Naive B cell (primary cell): ENCODE measurements around the gene LOXL3. TPM values are rescaled to one million over a fixed set of nuclear protein-coding genes. Genes with fewer than 3 reads are reported as not detected.

Experiments used
- ATAC-seq, 2 donors: fragments of 150-1000 bp; cut with Tn5 transposase; 2 replicates each; pipeline ENCODE4 v1.10.0; 2021; ENCODE audit warnings: low read depth in 2 of 2, mild to moderate bottlenecking in 2 of 2, moderate library complexity in 2 of 2
- DNase-seq: peaks from one replicate; pipeline ENCODE4 v3.0.0; 2022
- H3K27ac Mint-ChIP-seq, 6 donors: one replicate each; pipeline ENCODE4 v1.8.0; 2020 to 2022; ENCODE audit warnings: mild to moderate bottlenecking in 6 of 6, mixed read lengths in 6 of 6, moderate library complexity in 5 of 6, inconsistent platforms in 2 of 6
- H3K27me3 Mint-ChIP-seq, 3 donors: one replicate each; pipeline ENCODE4 v1.8.0; 2021 to 2022; ENCODE audit warnings: mixed read lengths in 3 of 3, mild to moderate bottlenecking in 1 of 3
- H3K36me3 Mint-ChIP-seq, 2 donors: one replicate each; pipeline ENCODE4 v1.8.0; 2020 to 2022; ENCODE audit warnings: mixed read lengths in 2 of 2, inconsistent platforms in 1 of 2, mild to moderate bottlenecking in 1 of 2
- H3K4me1 Mint-ChIP-seq, 3 donors: one replicate each; pipeline ENCODE4 v1.8.0; 2020 to 2022; ENCODE audit warnings: mixed read lengths in 3 of 3, inconsistent platforms in 1 of 3, mild to moderate bottlenecking in 1 of 3, moderate library complexity in 1 of 3
- H3K4me3 Mint-ChIP-seq, 8 donors: one replicate each; pipeline ENCODE4 v1.8.0; 2020 to 2022; ENCODE audit warnings: mild to moderate bottlenecking in 8 of 8, mixed read lengths in 8 of 8, moderate library complexity in 8 of 8, inconsistent platforms in 2 of 8
- H3K9me3 Mint-ChIP-seq, 7 donors: one replicate each; pipeline ENCODE4 v1.8.0; 2020 to 2022; ENCODE audit warnings: mixed read lengths in 7 of 7, mild to moderate bottlenecking in 5 of 7, inconsistent platforms in 2 of 7, moderate library complexity in 1 of 7
- polyA plus RNA-seq, 6 donors: library from polyadenylated mRNA; unstranded; fragments of 300-500 nt; fragmentation: Illumina TruSeq; gene quantifications; one replicate each; pipeline ENCODE4 v1.2.3, GENCODE V29; 2021; ENCODE audit warnings: low read depth in 6 of 6

LOXL3 gene
- polyA plus RNA-seq, 6 donors from 2014 or later = 0.25 to 0.29 TPM; not detected in 4

DNA sequence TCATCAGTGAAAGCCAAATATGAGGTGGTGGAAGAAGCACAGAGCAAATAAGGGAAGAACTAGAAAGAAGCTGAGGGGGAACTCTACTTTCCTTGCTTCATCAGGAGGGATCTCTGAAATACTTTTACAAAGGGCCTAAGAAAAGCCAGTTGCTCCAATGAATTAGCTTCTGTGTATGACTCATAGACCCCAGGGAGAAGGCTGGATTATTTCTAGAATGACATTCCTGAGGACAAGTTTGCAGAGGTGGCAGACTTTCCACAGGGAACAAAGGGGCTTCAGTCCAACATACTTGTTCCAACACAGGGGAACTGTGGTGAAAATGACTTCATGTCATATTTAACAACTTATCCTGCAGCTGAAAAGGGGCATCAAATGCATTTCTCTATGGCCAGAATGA is 29.8 kb upstream of the LOXL3 start:
- ATAC-seq (no peak), DNase-seq (no peak)
- no peaks in the 10 kb centered on the region for H3K9me3 Mint-ChIP-seq
- H3K4me3 Mint-ChIP-seq = no peak overlapping the region
- no peaks in the 10 kb centered on the region for H3K36me3 Mint-ChIP-seq
- peaks cover 4 to 15% (median 5%) of the 10 kb centered on the region in 3 donors for H3K4me1 Mint-ChIP-seq
- H3K27ac Mint-ChIP-seq = no peak overlapping the region
- peaks cover 0 to 13% (median 11%) of the 10 kb centered on the region in 3 donors for H3K27me3 Mint-ChIP-seq

DNA sequence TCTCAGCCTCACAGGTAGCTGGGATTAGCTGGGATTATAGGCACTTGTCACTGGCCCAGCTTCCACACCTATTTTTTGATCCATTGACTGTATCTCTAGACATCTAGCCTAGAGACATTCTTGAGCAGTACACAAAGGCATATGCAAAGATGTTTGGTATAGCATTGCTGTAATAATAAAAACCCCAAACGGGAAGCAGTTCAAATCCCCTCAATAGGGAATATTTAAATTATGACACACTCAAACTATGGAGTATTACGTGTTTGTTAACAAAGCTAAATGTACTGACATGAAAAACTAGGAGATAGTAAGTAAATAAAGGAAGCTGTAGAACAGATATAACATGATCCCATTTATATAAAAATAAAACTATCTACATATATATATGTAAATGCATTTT is 28.4 kb upstream of the LOXL3 start:
- no peak for DNase-seq
- Mint-ChIP-seq H3K27me3 (peaks cover 0 to 13% (median 11%) of the 10 kb centered on the region in 3 donors), H3K27ac (no peak overlapping the region), H3K4me3 (no peak overlapping the region), H3K4me1 (peaks cover 6 to 16% (median 7%) of the 10 kb centered on the region in 3 donors), H3K9me3 (no peaks in the 10 kb centered on the region), H3K36me3 (no peaks in the 10 kb centered on the region)
- no peak for ATAC-seq

DNA sequence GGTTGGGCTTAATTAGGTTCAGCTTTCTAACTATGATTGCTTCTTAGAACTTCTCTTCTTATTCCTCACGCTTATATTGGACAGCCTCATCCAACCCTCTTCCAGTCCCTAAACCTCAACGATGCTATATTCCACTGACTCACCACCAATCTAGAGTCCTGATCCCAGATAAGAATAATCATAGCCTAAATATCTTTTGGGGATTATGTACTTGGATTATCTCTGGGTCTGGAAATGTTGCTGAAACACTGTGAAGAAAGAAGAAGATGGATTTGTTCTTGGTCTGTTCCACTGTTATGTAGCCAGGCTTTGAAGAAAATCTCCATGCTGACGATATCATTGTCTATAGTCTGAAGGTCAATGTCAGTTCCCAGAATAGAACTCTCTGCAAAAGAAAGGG is 27.7 kb upstream of the LOXL3 start:
- no peak overlapping the region for H3K4me3 Mint-ChIP-seq
- no peaks in the 10 kb centered on the region for H3K36me3 Mint-ChIP-seq
- H3K27ac Mint-ChIP-seq = no peak overlapping the region
- H3K4me1 Mint-ChIP-seq = peaks cover 7 to 24% (median 14%) of the 10 kb centered on the region in 3 donors
- ATAC-seq = no peak
- peaks cover 0 to 13% (median 11%) of the 10 kb centered on the region in 3 donors for H3K27me3 Mint-ChIP-seq
- DNase-seq = no peak
- no peaks in the 10 kb centered on the region for H3K9me3 Mint-ChIP-seq

DNA sequence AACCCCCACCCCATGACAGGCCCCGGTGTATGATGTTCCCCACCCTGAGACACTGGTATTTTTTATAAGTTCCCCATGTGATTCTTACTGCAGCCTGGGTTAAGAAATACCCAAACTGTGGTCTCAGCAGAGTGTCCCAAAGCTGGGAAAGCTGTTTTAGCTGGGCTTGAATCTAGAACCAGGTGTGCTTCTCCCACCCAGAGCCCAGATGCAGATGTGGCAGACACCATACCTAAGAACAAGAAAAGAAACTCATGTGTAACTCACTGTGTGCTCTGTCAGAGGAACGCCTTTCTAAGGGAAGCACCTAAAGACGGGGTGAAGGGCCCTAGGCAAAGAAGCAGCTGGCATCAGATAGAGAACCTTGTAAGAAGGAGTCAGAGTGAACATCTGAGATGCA is 24.7 kb upstream of the LOXL3 start:
- H3K36me3 Mint-ChIP-seq = no peaks in the 10 kb centered on the region
- no peak for ATAC-seq
- H3K4me3 Mint-ChIP-seq = no peak overlapping the region
- H3K9me3 Mint-ChIP-seq = peaks cover 0 to 2% (median 0%) of the 10 kb centered on the region in 7 donors
- H3K27me3 Mint-ChIP-seq = peaks cover 0 to 13% (median 11%) of the 10 kb centered on the region in 3 donors
- no peak for DNase-seq
- H3K4me1 Mint-ChIP-seq = peaks cover 20 to 36% (median 31%) of the 10 kb centered on the region in 3 donors
- H3K27ac Mint-ChIP-seq = peak overlapping the region in 1 of 6 donors; percentile 57

DNA sequence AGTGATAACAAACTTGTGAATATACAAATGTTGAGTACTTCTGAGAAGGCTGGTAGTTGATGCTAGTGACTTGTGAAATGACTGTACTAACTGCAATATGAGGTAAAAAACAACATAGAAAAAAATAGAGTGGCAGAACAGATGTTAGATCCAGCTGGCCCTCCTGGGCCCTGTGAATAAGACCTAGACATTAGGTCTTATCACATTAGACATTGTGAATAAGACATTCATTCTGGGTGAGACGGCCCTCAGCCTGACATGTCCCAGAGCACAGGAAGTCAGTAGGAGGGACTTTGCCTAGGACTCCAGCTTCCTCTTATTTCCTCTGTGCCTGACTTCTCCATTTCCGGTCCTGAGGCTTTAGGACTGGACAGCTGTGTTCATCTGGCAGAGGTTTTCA is 23.7 kb upstream of the LOXL3 start:
- ATAC-seq (no peak), DNase-seq (no peak)
- Mint-ChIP-seq H3K27ac (peak overlapping the region in 2 of 6 donors; percentile 33 to 44), H3K27me3 (peaks cover 0 to 13% (median 11%) of the 10 kb centered on the region in 3 donors), H3K36me3 (no peaks in the 10 kb centered on the region), H3K4me3 (no peak overlapping the region), H3K9me3 (peaks cover 0 to 2% (median 0%) of the 10 kb centered on the region in 7 donors), H3K4me1 (peaks cover 20 to 38% (median 31%) of the 10 kb centered on the region in 3 donors)

DNA sequence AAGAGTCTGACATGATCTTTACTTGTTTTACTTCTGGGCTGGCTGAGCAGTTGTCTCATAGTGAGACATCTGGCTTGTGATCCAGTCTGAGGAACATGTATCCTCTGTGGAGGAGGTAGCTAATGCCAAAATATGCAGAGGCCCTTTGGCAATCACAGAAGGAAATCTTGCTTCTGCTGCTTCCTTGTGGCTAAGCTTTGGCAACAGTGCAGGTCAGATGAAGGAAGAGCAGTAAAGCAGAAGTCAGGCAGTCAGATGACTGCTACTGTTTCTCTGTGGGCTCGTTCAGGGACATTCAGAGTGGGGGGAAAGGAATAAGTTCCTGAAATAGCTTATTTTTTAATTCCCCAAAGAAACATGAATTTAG is 23.1 kb upstream of the LOXL3 start:
- H3K27ac Mint-ChIP-seq = peak overlapping the region in 2 of 6 donors; percentile 15 to 33
- H3K36me3 Mint-ChIP-seq = no peaks in the 10 kb centered on the region
- H3K4me3 Mint-ChIP-seq = peak overlapping the region in 1 of 8 donors; percentile 30
- DNase-seq (no peak), ATAC-seq (peak in 1 of 2 donors; percentile 48)
- H3K4me1 Mint-ChIP-seq = peaks cover 20 to 38% (median 31%) of the 10 kb centered on the region in 3 donors
- peaks cover 0 to 2% (median 0%) of the 10 kb centered on the region in 7 donors for H3K9me3 Mint-ChIP-seq
- H3K27me3 Mint-ChIP-seq = peaks cover 0 to 13% (median 11%) of the 10 kb centered on the region in 3 donors

DNA sequence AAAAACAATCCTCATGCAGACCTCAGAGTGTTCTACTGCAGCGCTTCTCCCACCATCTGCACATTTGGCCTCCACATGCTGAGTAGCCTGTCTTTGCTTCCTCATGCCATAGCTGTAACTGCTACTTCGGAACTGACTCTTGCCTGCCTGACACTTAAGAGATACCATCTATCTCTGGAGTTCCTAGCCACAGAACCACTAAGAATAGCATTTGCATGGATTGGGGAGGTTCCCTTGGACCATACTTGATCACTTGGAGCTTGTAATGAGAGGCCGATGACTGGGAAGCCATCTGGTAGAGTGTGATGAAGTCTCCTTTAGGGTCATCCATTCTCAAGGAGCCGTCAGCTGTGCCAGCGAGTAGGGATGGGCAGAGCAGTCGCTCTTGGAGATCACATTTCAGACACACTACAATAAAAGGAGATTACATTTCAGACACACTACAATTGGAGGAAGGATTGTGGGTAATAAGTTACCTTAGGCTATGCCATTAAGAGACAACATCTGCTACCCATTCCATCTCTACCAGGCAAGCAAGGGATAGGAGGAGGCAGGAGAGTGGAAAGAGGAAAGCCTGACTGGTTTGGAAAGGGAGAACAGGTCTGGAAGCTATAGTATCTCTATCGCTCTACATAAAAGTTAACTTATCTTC is 22.6 kb upstream of the LOXL3 start:
- Mint-ChIP-seq H3K9me3 (peaks cover 0 to 2% (median 0%) of the 10 kb centered on the region in 7 donors), H3K4me3 (peak overlapping the region in 1 of 8 donors; percentile 30), H3K27me3 (peaks cover 0 to 12% (median 10%) of the 10 kb centered on the region in 3 donors), H3K36me3 (no peaks in the 10 kb centered on the region), H3K4me1 (peaks cover 20 to 38% (median 31%) of the 10 kb centered on the region in 3 donors), H3K27ac (peak overlapping the region in 2 of 6 donors; percentile 15 to 33)
- DNase-seq (no peak), ATAC-seq (no peak)

DNA sequence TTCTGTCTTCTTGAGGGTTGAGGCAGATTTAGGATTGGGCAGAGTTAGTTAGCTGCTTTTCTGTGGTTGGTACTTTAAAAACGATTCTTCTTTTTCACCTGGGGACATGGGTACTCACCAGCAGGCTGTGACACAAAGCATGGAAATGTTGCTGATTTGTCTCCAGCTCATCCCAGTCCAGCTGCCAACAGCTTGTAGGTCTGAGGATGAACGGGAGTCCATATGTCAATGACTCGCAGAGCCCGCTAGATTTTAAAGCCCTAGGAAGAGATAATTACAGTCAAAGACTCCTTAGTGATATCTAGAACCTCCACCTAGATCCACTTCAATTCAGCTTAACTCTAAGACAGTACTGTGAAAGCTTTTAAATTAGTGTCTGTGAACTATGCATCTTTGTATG is 21.6 kb upstream of the LOXL3 start:
- Mint-ChIP-seq H3K4me3 (no peak overlapping the region), H3K27ac (no peak overlapping the region), H3K27me3 (peaks cover 0 to 6% (median 5%) of the 10 kb centered on the region in 3 donors), H3K4me1 (peaks cover 20 to 38% (median 31%) of the 10 kb centered on the region in 3 donors), H3K9me3 (peaks cover 0 to 2% (median 0%) of the 10 kb centered on the region in 7 donors), H3K36me3 (no peaks in the 10 kb centered on the region)
- DNase-seq (no peak), ATAC-seq (no peak)

DNA sequence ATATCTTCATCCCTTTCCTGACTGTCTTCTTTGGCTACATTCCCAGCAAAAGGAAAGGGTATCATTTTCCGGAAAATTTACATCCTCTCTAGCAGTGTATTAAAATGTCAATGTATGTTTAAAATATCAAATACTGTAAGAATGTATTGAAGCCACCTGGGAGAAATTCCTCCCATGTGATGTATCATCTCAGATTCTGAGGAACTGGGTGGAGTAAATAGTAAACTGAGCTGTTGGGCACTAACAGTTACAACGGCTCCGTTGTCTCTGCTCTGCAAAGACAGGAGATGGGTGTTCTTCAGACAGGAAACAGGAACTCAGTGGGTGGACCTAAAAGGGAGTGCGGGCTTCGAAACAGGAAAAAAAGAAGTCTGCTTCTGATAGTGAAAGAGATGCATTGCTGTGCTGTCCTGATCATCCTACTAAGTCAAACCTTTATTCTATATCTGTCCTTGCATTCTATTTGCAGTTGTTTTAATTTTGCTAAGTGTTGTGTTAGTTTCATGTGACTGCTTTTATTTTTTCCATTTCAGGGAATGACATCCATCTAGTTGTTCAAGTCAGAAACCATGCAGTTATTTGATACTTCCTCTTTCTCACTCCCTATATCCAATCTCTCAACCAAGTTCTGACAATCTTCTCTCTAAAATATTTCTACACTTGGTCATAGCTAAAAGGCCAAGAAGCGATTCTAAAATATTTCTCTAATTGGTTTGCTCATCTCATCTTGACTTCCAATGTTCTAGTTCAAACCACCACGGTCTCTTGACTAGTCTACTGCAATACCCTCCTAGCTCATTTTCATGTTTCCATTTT is 20.2 kb upstream of the LOXL3 start:
- H3K27ac Mint-ChIP-seq = peak overlapping the region; percentile 2 to 88 (median 36)
- peak; percentile 68 to 71 for ATAC-seq
- H3K27me3 Mint-ChIP-seq = no peaks in the 10 kb centered on the region
- peaks cover 0 to 2% (median 0%) of the 10 kb centered on the region in 7 donors for H3K9me3 Mint-ChIP-seq
- DNase-seq = peak; percentile 41
- peaks cover 26 to 42% (median 31%) of the 10 kb centered on the region in 3 donors for H3K4me1 Mint-ChIP-seq
- H3K4me3 Mint-ChIP-seq = peak overlapping the region; percentile 63 to 89 (median 78)
- H3K36me3 Mint-ChIP-seq = no peaks in the 10 kb centered on the region

DNA sequence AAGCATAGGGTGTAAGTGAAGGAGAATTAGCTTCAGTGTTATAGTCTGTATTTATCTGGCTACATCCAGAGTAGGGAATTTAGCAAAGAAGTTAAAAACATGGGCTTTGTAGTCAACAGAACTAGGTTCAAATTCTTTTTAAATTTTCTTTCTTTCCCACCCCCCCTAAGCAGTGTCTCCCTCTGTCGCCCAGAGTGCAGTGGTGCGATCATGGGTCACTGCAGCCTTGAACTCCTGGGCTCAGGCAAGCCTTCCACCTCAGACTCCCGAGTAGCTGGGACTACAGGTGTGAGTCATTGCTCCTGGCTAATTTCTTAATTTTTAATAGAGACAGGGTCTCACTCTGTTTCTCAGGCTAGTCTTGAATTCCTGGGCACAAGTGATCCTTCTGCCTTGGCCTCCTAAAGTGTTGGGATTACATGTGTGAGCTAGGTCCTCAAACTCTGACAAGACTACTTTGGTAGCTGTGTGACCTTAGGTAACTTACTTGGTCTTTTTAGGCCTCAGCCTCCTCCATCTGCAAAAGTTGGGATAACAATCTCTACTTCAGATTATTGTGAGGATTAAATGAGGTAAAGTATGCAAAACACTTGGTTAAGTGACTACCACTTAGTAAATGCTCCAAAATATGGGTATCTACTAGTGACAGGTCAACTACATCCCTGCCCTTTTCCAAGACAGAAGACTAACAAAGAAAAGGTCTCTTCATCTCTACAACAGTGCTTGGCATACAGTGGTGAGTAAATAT is 18.6 kb upstream of the LOXL3 start:
- H3K27ac Mint-ChIP-seq = peak overlapping the region in 2 of 6 donors; percentile 40 to 57
- H3K36me3 Mint-ChIP-seq = no peaks in the 10 kb centered on the region
- ATAC-seq (no peak), DNase-seq (no peak)
- H3K9me3 Mint-ChIP-seq = peaks cover 0 to 2% (median 0%) of the 10 kb centered on the region in 7 donors
- peaks cover 22 to 41% (median 34%) of the 10 kb centered on the region in 3 donors for H3K4me1 Mint-ChIP-seq
- H3K27me3 Mint-ChIP-seq = no peaks in the 10 kb centered on the region
- H3K4me3 Mint-ChIP-seq = peak overlapping the region in 5 of 8 donors; percentile 12 to 80 (median 20)

DNA sequence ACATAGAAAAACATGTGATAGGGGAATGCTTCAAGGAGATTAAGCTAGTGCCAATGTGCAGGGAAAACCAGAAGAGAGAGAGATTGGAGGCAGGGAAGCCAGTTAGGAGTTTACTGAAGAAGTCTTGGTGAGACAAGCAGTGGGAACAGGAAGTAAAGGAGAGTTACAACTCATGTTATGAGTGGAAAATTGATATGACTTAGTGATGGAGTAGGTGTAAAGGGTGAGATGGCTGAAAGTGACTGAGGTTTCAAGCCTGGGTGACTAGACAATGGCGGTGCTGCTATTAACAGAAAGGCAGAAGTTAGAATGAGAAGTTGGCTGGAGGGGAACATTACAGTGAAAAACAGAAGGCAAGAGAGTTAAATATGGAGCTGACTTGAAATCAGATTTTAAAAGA is 17.3 kb upstream of the LOXL3 start:
- Mint-ChIP-seq H3K9me3 (peaks cover 0 to 2% (median 0%) of the 10 kb centered on the region in 7 donors), H3K4me3 (no peak overlapping the region), H3K36me3 (no peaks in the 10 kb centered on the region), H3K4me1 (peaks cover 19 to 29% (median 23%) of the 10 kb centered on the region in 3 donors), H3K27me3 (no peaks in the 10 kb centered on the region), H3K27ac (no peak overlapping the region)
- DNase-seq (peak; percentile 50), ATAC-seq (peak; percentile 90)

DNA sequence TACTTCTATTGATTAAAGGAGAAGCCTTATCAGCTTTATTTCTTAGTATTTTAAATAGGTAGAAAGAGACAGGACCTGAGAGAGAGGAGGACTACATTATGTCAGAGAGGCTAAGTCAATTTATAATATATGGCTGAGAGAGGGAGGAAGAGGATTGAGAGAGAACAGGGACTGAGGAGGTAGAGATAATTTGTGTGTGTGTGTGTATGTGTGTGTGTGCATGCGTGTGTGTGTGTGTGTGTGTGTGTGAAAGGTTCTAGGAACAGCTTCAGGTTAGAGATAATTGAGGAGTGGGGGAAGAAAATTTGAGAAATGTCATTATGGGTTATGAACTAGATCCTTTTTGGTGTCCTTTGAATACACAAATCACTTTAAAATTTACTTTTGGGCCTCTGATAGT is 15.9 kb upstream of the LOXL3 start:
- H3K27me3 Mint-ChIP-seq = no peaks in the 10 kb centered on the region
- peaks cover 18 to 21% (median 21%) of the 10 kb centered on the region in 3 donors for H3K4me1 Mint-ChIP-seq
- H3K4me3 Mint-ChIP-seq = peak overlapping the region in 1 of 8 donors; percentile 49

DNA sequence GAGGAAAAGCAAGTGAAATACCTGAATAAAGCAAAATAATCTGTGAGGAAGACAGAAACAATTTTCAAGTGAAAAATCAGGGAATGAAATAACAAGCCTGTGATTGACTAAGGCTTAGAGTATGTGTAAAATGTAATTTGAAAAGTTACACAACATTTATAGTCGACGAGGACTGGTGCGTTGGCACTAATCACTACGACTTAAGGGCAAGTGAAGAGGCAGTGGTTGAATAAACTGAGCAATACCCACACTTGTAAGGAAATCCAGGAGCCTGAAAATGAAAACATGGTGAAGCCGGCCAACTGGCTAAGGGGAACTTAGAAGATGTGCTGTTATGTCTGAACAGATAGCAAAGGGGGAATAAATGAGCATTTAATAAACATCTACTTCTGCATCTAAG is 14.1 kb upstream of the LOXL3 start:
- ATAC-seq = no peak
- no peaks in the 10 kb centered on the region for H3K27me3 Mint-ChIP-seq
- no peaks in the 10 kb centered on the region for H3K9me3 Mint-ChIP-seq
- H3K4me1 Mint-ChIP-seq = peaks cover 6 to 8% (median 7%) of the 10 kb centered on the region in 3 donors
- no peak overlapping the region for H3K27ac Mint-ChIP-seq
- DNase-seq = no peak
- no peaks in the 10 kb centered on the region for H3K36me3 Mint-ChIP-seq
- H3K4me3 Mint-ChIP-seq = no peak overlapping the region

More for the DNA sequence above, 15.9 kb upstream of the LOXL3 start:
- H3K27ac Mint-ChIP-seq = no peak overlapping the region
- no peak for DNase-seq
- no peaks in the 10 kb centered on the region for H3K36me3 Mint-ChIP-seq
- H3K9me3 Mint-ChIP-seq = peaks cover 0 to 1% (median 0%) of the 10 kb centered on the region in 7 donors
- no peak for ATAC-seq
